GM19023 (cell line): ENCODE results near the gene MX1.
A peak's percentile ranks its signal among the peaks of the same experiment; 100 is the strongest.

Experiments used
- ATAC-seq: cut with Tn5 transposase; IDR thresholded peaks from one replicate; pipeline ENCODE4 v1.9.1; 2021; ENCODE audit warnings: mild to moderate bottlenecking, moderate library complexity; ENCODE audit not compliant: unreplicated experiment

MX1 gene, protein sequence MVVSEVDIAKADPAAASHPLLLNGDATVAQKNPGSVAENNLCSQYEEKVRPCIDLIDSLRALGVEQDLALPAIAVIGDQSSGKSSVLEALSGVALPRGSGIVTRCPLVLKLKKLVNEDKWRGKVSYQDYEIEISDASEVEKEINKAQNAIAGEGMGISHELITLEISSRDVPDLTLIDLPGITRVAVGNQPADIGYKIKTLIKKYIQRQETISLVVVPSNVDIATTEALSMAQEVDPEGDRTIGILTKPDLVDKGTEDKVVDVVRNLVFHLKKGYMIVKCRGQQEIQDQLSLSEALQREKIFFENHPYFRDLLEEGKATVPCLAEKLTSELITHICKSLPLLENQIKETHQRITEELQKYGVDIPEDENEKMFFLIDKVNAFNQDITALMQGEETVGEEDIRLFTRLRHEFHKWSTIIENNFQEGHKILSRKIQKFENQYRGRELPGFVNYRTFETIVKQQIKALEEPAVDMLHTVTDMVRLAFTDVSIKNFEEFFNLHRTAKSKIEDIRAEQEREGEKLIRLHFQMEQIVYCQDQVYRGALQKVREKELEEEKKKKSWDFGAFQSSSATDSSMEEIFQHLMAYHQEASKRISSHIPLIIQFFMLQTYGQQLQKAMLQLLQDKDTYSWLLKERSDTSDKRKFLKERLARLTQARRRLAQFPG

DNA sequence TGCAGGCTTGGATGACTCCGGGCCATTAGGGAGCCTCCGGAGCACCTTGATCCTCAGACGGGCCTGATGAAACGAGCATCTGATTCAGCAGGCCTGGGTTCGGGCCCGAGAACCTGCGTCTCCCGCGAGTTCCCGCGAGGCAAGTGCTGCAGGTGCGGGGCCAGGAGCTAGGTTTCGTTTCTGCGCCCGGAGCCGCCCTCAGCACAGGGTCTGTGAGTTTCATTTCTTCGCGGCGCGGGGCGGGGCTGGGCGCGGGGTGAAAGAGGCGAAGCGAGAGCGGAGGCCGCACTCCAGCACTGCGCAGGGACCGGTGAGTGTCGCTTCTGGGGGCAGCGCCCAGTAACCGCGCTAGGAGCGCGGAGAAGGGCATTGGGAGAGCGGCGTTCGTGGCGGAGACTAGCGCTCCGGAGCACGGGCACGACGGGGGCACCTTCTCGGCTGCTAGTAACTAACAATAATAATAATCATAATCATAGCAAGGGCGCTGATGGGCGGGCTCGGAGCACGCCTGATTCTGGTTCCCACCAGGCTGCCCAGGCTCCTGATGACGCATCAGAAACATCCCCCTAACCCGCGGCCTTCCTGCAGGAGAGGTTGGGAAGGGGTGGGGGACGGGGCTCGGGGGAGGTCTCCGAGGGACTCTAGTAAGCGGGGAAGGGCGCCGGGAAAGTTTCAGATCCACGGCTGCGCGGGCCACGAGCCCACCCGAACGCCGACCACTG, at the start of gene MX1:
MX1 (plus strand) TSS at position 286 of the 722 bp plus-strand sequence. CDS start 5,832 bp downstream, outside the sequence.
- peak; percentile 87 for ATAC-seq

DNA sequence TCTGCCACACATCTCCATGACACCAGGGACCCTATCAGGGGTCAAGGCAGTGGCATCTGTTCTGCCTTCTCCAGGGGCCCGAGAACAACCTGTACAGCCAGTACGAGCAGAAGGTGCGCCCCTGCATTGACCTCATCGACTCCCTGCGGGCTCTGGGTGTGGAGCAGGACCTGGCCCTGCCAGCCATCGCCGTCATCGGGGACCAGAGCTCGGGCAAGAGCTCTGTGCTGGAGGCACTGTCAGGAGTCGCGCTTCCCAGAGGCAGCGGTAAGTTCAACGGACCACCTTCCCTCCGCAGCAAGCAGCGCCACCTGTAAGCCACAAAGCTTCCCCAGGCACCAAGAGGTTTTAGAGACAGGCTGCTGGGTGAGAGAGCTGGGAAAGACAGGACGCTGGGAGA, 48.3 kb upstream of the MX1 start:
- ATAC-seq, result no peak

DNA sequence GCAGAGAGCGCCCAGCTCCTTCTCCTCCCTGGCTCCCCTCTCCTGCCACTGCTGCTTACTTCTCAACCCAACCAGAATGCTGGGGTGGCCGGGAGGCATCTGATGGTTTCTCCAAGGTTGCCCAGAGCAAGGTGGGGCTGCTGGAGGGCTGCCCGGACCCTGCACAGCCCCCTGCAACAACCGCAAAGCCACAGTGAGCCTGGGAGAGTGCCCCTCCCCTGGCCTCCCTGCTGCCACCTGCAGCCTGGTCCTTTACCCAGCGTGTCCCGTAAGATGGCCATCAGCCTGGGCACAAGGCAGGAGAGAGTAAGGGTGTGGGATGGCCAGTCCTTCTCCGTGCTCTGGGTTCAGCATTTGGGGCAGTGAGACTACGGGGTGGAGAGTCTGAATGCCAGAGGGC, 47.2 kb upstream of the MX1 start:
- ATAC-seq, result no peak

DNA sequence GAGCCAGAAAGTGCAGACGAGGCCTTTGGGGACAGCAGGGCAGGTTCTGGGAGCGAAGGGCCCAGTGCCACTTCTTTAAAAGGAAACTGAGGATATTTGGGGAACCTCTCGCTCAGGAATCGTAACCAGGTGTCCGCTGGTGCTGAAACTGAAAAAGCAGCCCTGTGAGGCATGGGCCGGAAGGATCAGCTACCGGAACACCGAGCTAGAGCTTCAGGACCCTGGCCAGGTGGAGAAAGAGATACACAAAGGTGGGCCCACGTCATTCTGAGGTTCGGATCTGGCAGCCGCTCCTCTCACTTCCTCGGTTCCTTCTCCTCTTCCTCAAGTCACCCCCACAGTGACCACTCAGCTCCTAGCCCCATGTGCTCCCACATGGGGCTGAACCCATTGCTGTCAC, 46.1 kb upstream of the MX1 start:
- no peak for ATAC-seq

DNA sequence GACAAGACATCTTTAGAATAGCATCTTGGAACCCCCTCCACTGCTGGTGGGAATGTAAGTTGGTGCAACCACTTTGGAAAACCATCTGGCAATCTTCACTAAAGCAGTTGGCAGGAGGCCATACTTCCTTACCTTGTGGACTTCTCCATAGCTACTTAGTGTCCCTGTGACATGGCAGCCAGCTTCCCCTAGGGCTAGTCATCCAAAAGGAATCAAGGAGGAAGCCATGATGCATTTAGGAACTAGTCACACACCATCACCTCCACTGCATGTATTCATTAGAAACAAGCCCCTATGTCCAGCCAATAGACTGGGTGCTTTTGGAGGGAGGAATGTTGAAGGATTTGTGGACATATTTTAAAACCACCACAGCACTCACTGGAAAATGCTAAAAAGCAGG, 44.3 kb upstream of the MX1 start:
- no peak for ATAC-seq

DNA sequence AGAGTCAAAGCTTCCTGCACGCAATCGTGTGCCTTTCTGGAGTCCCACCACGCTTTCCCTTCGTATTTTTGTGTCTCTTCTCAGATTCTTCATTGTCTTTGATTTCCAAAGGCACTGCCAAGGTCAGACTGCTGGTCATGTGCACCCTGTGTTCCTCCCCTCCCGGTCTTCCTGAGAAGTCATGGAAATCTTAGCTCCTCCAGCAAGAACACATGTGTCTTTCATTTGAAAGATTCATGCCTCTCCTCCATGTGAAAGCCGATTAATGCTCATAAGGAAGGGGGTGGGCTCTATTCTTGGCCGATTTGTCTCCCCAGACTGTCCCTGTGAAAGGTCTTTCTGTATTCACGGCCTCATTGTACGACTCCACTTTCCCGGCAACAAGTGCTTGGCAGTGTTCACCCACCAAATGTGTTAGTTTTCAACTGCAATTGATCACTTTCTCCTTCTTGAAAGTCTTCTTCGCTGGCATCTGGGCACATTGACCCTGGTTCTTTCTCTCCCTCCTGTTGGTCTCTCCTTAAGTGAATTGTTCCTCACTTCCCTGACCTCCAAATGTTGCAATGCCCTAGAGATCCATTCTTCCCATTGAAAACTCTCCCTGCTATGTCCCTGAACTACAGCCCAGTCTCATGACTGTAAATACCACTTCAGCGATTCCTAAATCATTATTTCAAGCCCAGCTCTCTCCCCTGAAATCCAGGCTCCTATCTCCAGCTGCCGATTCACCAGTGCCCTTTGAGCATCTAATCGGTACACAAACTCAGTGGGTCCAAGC, 38.8 kb upstream of the MX1 start:
- no peak for ATAC-seq

DNA sequence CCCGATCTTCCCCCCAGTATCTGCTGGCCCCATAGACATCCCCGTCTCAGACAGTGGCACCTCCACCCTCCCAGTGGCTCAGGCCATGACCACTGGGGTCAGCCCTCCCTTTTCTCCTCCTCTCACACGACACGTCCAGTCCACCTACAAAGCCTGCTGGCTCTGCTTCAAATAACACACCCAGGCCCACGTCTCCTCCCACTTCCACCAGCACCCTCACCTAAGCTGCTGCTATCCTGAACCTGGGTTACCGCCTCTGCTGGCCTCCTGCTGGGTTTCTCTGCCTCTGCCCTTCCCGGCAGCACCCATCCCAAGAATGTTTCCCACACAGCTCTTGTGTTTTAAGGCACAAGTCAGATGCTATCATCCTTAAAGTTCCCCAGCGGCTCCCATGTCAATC, 38.2 kb upstream of the MX1 start:
- no peak for ATAC-seq

DNA sequence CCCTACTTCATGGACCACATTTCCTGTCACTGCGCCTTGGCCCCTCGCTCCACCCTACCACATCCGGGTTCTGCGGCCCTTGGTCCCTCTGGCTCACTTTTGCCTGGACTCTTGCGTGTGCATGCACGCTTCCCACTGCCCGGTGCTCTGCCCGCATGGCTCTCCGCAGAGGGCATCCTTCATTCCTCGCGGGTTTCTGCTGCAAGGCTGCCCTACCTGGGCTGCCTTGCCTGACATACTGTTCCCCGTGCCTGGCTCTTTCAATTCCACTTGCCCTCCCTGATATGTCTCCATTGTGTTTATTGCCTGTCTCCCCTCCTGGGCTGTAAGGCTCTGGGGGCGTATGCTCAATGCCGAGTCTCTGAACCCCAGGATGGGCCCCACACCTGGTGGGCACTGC, 37.8 kb upstream of the MX1 start:
- no peak for ATAC-seq

DNA sequence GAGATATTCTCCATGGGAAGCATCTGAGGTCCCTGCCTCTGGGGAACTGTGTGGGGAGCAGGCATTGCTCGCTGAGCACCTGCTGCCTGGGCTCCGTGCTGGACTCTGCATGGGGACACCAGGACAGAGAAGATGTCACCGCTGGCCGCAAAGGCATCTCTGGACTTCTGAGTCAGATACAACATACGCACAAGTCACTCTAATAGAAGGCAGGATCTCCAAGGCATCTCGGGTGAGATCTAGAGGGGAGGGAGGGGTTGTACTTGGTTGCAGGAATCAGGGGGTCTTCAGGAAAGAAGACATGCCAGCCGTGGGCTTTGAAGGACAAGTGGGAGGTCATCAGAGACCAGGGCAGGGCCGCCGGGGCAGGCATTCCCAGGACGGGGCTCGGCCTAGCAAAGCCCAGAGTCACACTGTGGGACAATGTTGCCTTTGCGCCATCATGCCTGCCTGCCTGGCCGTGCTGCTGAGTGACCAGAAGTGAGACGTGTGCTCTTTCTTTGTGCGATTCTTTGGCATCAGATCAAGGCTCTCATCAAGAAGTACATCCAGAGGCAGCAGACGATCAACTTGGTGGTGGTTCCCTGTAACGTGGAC, 35.9 kb upstream of the MX1 start:
- no peak for ATAC-seq

DNA sequence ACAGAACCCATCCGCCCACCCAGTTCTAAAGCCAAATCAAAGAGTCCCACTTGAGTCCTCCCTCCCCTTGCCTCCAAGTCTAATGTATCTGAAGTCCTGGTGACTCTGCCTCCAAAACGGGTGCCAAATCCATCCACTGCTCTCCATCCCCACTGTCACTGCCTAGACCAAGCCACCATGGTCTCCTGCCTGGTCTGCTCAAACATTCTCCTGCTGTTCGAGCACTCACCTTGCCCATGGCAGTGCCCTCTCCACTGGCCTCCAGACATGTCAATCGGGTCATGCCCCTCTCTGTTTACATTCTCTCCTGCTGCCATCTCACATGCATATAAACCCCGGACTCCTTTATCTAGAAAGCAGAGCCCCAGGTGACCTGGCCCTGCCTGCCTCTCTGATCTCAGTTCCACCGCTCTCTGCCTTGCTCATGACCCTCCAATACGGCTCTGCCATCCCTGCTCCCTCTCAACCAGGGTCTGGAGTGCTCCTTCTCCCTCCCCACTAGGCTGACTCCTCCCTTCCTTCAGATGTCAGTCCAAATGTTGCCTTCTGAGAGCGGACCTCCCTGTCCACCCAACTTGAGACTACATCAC, 32.1 kb upstream of the MX1 start:
- ATAC-seq, result no peak

DNA sequence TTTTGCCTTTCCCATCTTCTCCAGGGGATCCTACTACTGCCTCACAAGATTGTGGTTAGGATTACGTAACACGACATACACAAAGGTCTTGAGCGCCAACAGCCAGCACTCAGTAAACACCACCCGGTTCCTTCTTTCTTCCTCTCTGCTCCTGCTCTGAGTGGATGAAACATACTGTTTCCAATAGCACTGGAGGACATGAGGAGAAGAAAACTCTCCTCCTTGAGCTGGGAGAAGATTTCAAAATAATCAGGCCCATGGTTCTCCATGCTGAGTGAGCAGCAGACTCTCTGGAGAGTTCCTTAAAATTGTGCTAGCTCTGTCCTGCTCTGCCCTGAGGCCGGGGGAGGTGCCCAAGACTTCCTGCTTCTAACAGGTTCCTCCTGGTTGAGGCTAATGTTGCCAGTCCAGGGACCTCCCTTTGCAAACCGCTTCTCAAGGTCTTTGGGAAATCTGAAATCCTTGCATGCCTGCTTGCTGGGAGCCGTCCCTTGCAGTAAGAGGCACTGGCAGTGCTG, 29.4 kb upstream of the MX1 start:
- no peak for ATAC-seq

DNA sequence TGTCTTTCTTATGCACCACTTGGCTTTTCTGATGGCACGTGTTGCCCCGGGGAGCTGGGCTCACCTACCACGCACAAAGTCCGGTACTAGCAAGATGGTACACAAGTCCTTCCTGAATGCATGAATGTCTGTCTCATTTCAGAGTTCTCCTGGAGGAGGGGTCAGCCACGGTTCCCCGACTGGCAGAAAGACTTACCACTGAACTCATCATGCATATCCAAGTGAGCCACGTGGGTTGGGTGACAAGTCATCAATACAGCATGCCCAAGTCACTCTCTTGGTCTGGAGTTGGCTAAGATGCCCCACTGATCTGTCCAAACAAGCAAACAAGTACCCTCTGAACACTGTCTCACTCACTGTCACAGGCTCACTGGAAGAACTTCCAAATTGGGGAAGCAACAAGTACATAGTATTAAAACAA, 28.6 kb upstream of the MX1 start:
- no peak for ATAC-seq

DNA sequence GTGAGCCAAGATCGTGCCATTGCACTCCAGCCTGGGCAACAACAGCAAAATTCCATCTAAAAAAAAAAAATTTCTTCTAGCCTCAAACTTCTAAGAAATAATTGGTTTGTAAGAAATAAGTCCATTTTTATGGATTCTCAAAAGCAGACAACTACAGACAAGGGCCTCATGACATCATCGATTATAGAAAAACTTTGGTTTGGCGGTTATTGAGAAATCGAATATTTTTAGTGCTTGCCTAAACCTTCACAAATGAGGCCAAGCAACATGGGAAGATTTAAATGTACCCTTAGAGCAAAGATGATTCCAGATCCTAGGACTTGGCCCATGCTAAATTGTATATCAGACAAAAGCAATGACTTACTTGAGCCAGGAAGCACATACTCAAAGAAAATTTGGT, 27.8 kb upstream of the MX1 start:
- no peak for ATAC-seq

DNA sequence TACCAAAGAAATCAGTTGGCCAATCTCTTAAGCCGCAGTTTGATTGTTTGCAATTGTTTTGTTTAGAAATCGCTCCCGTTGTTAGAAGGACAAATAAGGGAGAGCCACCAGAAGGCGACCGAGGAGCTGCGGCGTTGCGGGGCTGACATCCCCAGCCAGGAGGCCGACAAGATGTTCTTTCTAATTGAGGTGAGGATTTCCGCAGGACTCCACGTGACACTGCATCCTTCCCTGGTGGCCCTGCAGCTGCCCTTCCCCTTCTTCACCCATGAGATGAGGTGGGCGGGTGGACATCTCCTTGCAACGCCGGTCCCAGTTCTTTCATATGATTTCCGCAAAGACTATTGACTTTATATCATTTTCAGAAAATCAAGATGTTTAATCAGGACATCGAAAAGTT, 27.2 kb upstream of the MX1 start:
- no peak for ATAC-seq

DNA sequence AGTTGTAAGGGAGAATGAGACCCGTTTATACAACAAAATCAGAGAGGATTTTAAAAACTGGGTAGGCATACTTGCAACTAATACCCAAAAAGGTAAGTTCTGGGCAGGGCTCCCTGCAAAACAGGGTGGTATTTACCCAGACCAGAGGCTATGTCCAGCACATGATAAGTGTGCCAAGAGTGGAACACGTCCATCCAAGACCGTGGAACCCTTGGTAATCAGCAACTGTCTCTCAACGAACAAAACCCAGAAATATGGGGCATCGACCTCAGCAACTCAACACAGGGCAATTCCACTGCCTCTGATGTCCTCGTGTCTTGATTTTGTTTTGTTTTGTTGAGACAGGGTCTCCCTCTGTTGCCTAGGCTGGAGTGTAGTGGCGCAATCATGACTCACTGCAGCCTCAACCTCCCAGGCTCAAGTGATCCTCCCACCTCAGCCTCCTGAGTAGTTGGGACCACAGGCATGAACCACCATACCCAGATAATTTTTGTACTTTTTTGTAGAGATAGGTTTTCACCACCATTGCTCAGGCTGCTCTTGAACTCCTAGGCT, 26.7 kb upstream of the MX1 start:
- no peak for ATAC-seq

DNA sequence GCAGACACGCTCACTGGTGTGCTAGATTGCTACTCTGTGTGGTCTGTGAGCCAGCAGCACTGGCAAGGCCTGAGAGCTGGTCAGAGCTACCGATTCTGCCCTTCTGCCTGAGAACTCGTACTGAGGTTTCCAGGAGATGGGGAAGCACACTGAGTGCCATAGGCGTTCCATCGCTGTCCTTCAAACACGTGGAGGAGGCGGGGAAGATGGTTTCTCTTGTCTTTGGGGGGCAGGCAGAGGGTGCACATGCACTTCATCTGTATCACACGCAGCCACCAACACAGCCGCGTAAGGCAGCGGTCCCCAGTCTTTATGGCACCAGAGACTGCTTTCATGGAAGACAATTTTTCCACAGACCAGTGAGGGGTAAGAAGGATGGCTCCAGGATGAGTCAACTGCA, 23.8 kb upstream of the MX1 start:
- no peak for ATAC-seq

DNA sequence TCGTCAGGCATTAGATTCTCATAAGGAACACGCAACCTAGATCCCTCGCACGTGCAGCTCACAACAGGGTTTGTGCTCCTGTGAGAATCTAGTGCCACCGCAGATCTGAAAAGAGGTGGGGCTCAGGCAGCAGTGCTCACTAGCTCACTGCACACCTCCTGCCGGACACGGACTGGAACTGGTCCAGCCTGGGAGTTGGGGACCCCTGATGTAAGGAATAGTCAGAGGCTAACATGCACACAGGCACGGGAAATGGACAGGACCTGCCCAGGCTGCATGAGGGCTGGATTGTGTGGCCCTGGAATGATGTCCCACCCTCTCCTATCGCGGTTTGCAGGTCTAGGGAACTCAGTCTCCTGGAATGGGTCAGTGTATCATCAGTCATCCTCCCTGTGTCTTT, 23.2 kb upstream of the MX1 start:
- no peak for ATAC-seq

DNA sequence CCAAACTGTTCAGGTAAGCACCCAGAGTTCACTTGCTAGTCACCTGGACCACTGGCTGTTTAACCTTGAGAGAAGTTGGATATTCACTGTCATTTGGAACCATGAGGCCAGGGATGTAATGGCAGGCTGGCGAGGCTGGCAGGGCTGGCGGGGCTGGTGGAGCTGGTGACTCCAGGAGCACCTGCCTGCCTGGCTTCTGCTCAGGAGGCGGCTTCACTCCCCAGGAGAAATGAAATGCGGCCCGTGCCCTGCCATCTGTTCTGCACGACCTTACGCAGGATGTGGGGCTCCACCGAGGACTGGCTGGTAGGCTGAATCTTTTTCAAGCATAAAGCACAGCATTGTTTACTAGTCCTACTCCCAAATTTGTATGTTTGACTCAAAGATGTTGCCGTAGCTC, 22.7 kb upstream of the MX1 start:
- no peak for ATAC-seq

DNA sequence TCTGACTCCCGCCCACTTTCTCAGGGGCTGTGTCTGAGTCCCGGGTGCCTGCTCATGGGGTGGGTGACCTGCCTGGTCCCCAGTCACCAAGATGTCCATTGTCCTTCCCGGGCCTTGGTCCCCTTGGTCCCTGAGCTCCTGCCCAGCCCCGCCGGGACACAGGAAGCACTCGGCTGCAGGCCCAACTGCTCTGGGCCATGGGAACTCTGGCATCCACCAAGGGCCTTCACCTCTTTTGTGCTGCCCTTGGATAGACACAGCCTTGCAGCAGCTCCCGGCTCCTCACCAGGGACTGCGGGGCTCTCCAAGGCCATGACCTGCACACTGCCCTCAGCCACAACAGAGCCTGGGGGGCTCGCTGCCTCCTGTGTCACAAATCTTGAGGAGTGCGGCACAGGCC, 22.1 kb upstream of the MX1 start:
- no peak for ATAC-seq

DNA sequence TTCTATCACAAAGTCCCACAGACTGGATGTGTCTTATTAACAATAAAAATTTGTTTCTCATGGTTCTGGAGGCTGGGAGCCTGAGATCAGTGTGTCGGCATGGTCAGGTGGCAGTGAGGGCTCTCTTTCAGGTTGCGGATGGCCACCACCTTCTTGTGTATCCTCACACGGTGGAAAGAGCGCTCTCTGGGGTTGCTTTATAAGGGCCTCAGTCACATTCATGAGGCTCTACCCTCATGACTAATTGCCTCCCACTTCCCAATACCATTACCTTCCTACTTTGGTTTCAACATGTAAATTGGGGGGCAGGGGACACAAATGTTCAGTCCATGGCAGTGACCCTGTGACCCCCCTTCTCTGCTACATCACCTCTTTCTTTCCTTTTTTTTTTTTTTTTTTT, 20.7 kb upstream of the MX1 start:
- no peak for ATAC-seq
